DND-41 (cell line): ENCODE measurements around the gene CNTNAP5.

Experiments used
- ATAC-seq: fragments of 200-7000 bp; cut with Tn5 transposase; 3 replicates; pipeline ENCODE4 v1.9.1; 2021; ENCODE audit warnings: low read depth; ENCODE audit not compliant: insufficient read depth
- DNase-seq: peaks from one replicate; pipeline ENCODE4 v3.0.0-alpha.2; 2020
- H2AFZ ChIP-seq: 2 replicates; pipeline ENCODE4 v1.6.0; 2012; ENCODE audit warnings: low read depth, low read length
- H3K27ac ChIP-seq: 2 replicates; pipeline ENCODE4 v1.5.1; 2012; ENCODE audit warnings: low read length, inconsistent platforms
- H3K27me3 ChIP-seq: fragments of 200-600 bp; sonication (generic); 2 replicates; pipeline ENCODE4 v1.6.0; 2012; ENCODE audit warnings: low read length, mild to moderate bottlenecking, inconsistent platforms; ENCODE audit not compliant: insufficient read depth, poor library complexity
- H3K36me3 ChIP-seq: 2 replicates; pipeline ENCODE4 v1.5.1; 2012; ENCODE audit warnings: low read length, inconsistent platforms; ENCODE audit not compliant: insufficient read depth
- H3K4me1 ChIP-seq: 2 replicates; pipeline ENCODE4 v1.5.1; 2012; ENCODE audit warnings: mild to moderate bottlenecking, low read length; ENCODE audit not compliant: insufficient read depth
- H3K4me2 ChIP-seq: 2 replicates; pipeline ENCODE4 v1.6.0; 2012; ENCODE audit warnings: mild to moderate bottlenecking, moderate library complexity, low read length, inconsistent platforms; ENCODE audit not compliant: insufficient read depth
- H3K4me3 ChIP-seq, 2 experiments: fragments of 200-600 bp in 1 of 2; shearing (Covaris generic) in 1 of 2; 2 replicates each; pipeline ENCODE4 v1.5.1; 2012 to 2016; ENCODE audit warnings: inconsistent platforms in 2 of 2, low read length in 2 of 2, mild to moderate bottlenecking in 2 of 2, low read depth in 1 of 2, moderate library complexity in 1 of 2
- H3K79me2 ChIP-seq: 2 replicates; pipeline ENCODE4 v1.6.0; 2012; ENCODE audit warnings: low read length, inconsistent platforms; ENCODE audit not compliant: insufficient read depth
- H3K9ac ChIP-seq: 2 replicates; pipeline ENCODE4 v1.6.0; 2012; ENCODE audit warnings: low read depth, mild to moderate bottlenecking, inconsistent platforms, low read length, moderate library complexity
- H3K9me3 ChIP-seq: 2 replicates; pipeline ENCODE4 v1.5.1; 2012; ENCODE audit warnings: low read length, moderate library complexity, mild to moderate bottlenecking, inconsistent platforms; ENCODE audit not compliant: insufficient read depth, severe bottlenecking
- H4K20me1 ChIP-seq: 2 replicates; pipeline ENCODE4 v1.6.0; 2012; ENCODE audit warnings: low read length; ENCODE audit not compliant: insufficient read depth
- EZH2 ChIP-seq: IDR thresholded peaks from 3 replicates; pipeline ENCODE4 v1.6.1; 2012; ENCODE audit warnings: borderline replicate concordance, low read depth, mild to moderate bottlenecking, moderate library complexity, low read length, inconsistent platforms; ENCODE audit not compliant: severe bottlenecking
- TF ChIP-seq, protein P1 (sequence below): IDR thresholded peaks from 2 replicates; pipeline ENCODE4 v1.5.1; 2012; ENCODE audit warnings: borderline replicate concordance, low read length, moderate library complexity, mild to moderate bottlenecking; ENCODE audit not compliant: poor library complexity, severe bottlenecking; ENCODE audit errors: extremely low read depth

The CNTNAP5 gene

DNA sequence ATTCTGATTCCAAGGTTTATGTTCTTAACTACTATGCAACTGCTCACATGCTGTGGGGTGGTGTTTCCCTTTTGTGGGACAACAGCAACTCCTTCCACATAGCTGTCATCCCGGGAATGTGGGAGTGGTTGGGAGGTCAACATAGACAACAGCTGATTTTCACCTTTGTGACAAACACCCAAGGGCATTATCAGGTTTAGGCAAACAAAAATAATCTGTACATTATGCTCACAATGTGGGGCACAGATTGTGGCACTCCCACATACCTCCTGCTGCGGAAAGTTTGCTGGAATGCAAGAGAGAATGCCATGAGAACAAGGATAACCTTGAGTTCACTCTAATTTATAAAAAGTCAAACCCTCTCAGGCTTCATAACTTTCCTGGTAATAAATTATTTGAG is 582.6 kb downstream of the CNTNAP5 start:
- H3K79me2 ChIP-seq, result no peaks in the 10 kb centered on the region
- H3K36me3 ChIP-seq, result no peaks in the 10 kb centered on the region
- no peak overlapping the region for H3K9ac ChIP-seq
- TF ChIP-seq EZH2, result no peak
- no peaks in the 10 kb centered on the region for H4K20me1 ChIP-seq
- no peak overlapping the region for H3K27ac ChIP-seq
- H3K4me2 ChIP-seq, result no peak overlapping the region
- no peaks in the 10 kb centered on the region for H3K9me3 ChIP-seq
- no peaks in the 10 kb centered on the region for H3K4me1 ChIP-seq
- ATAC-seq, result no peak
- H3K27me3 ChIP-seq, result no peaks in the 10 kb centered on the region
- DNase-seq, result no peak
- no peak overlapping the region for H3K4me3 ChIP-seq
- no peak overlapping the region for H2AFZ ChIP-seq

DNA sequence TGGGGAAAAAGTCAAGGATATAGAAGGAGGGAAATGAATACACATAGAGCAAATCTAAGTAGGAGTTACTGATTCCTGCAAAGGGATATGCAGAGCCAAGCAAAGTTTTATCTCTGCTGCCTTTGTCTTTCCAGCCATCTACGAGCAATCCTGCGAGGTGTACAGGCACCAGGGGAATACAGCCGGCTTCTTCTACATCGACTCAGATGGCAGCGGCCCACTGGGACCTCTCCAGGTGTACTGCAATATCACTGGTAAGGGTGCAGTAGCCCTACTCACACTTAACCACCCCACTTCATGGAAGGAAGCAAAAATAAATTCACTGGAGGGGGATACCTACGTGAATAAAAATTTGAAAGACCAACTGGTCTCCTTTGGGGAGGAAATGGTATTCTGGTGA is 584.6 kb downstream of the CNTNAP5 start:
- TF ChIP-seq EZH2, result no peak
- TF ChIP-seq, protein P1, sequence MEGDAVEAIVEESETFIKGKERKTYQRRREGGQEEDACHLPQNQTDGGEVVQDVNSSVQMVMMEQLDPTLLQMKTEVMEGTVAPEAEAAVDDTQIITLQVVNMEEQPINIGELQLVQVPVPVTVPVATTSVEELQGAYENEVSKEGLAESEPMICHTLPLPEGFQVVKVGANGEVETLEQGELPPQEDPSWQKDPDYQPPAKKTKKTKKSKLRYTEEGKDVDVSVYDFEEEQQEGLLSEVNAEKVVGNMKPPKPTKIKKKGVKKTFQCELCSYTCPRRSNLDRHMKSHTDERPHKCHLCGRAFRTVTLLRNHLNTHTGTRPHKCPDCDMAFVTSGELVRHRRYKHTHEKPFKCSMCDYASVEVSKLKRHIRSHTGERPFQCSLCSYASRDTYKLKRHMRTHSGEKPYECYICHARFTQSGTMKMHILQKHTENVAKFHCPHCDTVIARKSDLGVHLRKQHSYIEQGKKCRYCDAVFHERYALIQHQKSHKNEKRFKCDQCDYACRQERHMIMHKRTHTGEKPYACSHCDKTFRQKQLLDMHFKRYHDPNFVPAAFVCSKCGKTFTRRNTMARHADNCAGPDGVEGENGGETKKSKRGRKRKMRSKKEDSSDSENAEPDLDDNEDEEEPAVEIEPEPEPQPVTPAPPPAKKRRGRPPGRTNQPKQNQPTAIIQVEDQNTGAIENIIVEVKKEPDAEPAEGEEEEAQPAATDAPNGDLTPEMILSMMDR, result no peak
- Histone ChIP-seq H3K4me3 (no peak overlapping the region), H3K27ac (no peak overlapping the region), H2AFZ (no peak overlapping the region), H3K4me1 (no peaks in the 10 kb centered on the region), H3K9me3 (no peaks in the 10 kb centered on the region), H3K79me2 (no peaks in the 10 kb centered on the region), H4K20me1 (no peaks in the 10 kb centered on the region), H3K27me3 (no peaks in the 10 kb centered on the region), H3K9ac (no peak overlapping the region), H3K36me3 (no peaks in the 10 kb centered on the region), H3K4me2 (no peak overlapping the region)
- ATAC-seq (no peak), DNase-seq (no peak)

DNA sequence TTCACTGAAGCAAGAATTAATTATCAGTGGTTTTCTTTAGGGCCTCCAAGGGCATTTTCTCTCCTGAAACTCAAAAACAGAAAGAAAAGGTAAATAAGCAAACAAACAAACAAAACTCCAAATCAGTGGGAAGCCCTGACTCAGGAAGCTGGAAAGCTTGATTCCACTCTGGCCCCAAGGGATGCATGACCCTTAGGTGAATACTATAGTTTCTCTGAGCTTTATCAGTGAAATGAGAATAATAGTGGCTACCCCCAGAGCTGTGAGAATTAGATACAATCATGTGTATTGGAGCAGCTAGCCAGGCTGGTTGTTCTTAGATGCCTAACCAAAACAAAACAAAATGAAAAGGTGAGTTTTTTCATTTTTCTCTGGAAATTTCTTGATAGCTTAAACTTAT is 585.1 kb downstream of the CNTNAP5 start:
- no peak overlapping the region for H3K27ac ChIP-seq
- no peak for DNase-seq
- no peak overlapping the region for H3K4me2 ChIP-seq
- H4K20me1 ChIP-seq, result no peaks in the 10 kb centered on the region
- H3K79me2 ChIP-seq, result no peaks in the 10 kb centered on the region
- no peaks in the 10 kb centered on the region for H3K36me3 ChIP-seq
- no peaks in the 10 kb centered on the region for H3K9me3 ChIP-seq
- H2AFZ ChIP-seq, result no peak overlapping the region
- no peak for ATAC-seq
- no peaks in the 10 kb centered on the region for H3K27me3 ChIP-seq
- no peaks in the 10 kb centered on the region for H3K4me1 ChIP-seq
- no peak for TF ChIP-seq EZH2
- TF ChIP-seq, protein P1, result no peak
- no peak overlapping the region for H3K9ac ChIP-seq
- no peak overlapping the region for H3K4me3 ChIP-seq

DNA sequence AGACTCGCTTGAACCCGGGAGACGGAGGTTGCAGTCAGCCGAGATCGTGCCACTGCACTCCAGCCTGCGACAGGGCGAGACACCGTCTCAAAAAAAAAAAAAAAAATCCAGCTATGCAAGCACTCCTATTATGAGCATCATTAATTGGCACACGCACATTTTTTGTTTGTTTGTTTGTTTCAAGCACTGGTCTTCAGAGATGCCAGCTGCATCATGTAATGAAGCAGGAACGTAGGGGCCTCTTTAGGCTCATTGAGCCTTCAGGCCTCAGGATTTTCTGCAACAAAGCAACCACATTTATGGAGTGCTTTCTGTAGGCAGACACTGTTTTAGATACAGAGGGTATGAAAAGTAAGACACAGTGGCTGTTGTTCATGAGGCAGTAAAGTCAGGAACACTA is 585.8 kb downstream of the CNTNAP5 start:
- H3K4me1 ChIP-seq, result no peaks in the 10 kb centered on the region
- no peaks in the 10 kb centered on the region for H3K79me2 ChIP-seq
- H3K4me2 ChIP-seq, result no peak overlapping the region
- DNase-seq (no peak), ATAC-seq (no peak)
- no peaks in the 10 kb centered on the region for H4K20me1 ChIP-seq
- no peaks in the 10 kb centered on the region for H3K9me3 ChIP-seq
- H3K9ac ChIP-seq, result no peak overlapping the region
- no peaks in the 10 kb centered on the region for H3K36me3 ChIP-seq
- TF ChIP-seq, protein P1, result no peak
- TF ChIP-seq EZH2, result no peak
- H3K27ac ChIP-seq, result no peak overlapping the region
- no peaks in the 10 kb centered on the region for H3K27me3 ChIP-seq
- no peak overlapping the region for H3K4me3 ChIP-seq
- no peak overlapping the region for H2AFZ ChIP-seq
